GM20431 (cell line): ENCODE data around the gene STMP1.
"Not testable (repeated sequence)": the region's sequence is repeated elsewhere in the genome, so short reads cannot be mapped to it uniquely, and the experiment has no call there.

Source experiments
- in situ Hi-C: fragments of 300-500 bp; cut with MseI, MboI; formaldehyde crosslinking; loops from one replicate; pipeline ENCODE4 v1.15.0; 2020; ENCODE audit warnings: low sequenced_read_pairs; ENCODE audit not compliant: unreplicated experiment

STMP1 gene

GRCh38 chr7:135687466-135687865 is 25.2 kb downstream of the STMP1 start:
- in situ Hi-C loops: no loop called here

GRCh38 chr7:135690566-135690965 is 28.3 kb downstream of the STMP1 start:
- in situ Hi-C loops: no loop called here

GRCh38 chr7:135692055-135692454 is 29.7 kb downstream of the STMP1 start:
- in situ Hi-C loops: no loop called here

DNA sequence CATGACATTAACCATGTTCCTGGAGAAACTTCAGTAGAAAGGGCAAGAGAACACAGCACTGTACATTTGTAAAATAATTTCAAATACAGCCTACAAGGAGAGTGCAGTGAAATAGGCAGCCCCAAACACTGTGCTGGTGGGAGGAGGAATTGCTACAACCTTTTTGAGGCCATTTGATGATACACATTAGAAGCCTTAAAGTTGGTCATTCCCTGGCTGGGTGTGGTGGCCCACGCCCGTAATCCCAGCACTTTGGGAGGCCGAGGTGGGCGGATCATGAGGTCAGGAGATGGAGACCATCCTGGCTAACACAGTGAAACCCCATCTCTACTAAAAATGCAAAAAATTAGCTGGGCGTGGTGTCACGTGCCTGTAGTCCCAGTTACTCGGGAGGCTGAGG is 30.3 kb downstream of the STMP1 start:
- in situ Hi-C loops: not testable (repeated sequence)

GRCh38 chr7:135693558-135693957 is 31.2 kb downstream of the STMP1 start:
- in situ Hi-C loops: no loop called here

DNA sequence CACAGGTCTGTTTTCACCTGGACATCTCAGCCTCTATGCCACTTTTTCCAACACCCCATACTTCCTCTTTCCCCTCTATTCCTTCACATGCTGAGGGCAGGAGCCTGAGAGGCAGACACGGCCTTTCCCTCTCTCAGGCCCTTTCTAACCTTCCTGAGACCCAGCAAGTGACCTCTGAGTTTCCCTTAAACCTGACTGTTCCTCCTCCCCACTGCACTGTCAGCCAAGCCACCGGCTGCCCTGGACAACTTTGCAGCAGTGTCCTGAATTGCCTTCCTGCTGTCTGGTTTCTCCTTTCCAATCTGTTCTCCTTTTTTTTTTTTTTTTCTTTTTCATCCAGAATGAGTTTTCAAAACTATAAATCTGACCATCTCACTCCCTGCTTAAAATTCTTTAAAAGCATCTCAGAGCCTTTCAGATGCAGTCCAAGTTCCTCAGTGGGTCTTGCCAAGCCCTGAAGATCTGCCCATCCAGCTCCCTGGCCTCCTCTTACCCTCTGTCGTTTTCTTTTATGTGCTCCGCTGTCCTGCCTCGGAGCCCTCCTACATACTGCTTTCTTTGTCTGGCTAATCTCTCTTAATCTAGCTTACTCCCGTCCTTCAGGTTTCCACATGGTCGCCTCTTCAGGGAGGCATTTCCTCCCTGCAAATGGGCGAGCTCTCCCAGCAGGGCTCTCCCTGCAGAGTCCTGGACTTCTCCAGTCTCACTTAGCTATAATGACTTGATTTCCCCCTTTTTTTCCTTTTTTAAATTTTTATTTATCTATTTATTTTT is 35.1 kb downstream of the STMP1 start:
- in situ Hi-C loops: no loop called here

- in situ Hi-C loops: no loop called here
These were observed 41.8 kb downstream of the STMP1 start for GRCh38 chr7:135704074-135704473.

GRCh38 chr7:135704698-135705097 is 42.4 kb downstream of the STMP1 start:
- in situ Hi-C loops: no loop called here

DNA sequence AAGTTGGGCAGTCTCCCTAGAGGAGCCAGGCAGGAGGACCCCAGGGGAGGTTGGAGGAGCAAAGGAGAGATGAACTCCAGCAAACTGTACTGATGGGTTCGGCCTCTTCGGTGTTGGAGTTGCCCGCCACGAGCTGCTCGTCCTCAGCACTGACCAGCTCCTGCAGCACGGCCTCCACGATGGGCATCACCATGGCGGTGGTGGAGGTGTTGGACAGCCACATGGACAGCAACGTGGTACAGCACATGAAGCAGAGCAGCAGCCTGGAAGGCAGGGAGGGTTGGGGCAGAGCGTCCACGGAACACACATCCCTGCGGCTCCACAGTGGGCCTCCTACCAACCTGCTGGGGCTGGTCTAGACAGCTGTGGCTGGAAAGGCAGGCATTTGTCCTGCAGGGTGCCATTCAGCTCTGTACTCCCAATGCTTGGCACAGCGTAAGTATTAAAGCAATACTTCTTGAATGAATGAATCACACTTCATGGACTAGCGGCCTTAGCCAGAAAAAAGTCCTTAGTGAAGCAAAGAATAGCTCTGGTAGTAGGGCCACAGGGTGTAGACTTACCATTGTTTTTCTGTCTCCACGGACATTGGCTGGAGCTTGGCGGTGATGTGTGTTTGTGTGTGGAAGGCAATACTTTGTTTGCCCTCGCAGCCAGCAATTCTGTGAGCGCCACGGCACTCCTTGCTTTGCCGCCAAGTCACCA is 43.9 kb downstream of the STMP1 start:
- in situ Hi-C loops: no loop called here

DNA sequence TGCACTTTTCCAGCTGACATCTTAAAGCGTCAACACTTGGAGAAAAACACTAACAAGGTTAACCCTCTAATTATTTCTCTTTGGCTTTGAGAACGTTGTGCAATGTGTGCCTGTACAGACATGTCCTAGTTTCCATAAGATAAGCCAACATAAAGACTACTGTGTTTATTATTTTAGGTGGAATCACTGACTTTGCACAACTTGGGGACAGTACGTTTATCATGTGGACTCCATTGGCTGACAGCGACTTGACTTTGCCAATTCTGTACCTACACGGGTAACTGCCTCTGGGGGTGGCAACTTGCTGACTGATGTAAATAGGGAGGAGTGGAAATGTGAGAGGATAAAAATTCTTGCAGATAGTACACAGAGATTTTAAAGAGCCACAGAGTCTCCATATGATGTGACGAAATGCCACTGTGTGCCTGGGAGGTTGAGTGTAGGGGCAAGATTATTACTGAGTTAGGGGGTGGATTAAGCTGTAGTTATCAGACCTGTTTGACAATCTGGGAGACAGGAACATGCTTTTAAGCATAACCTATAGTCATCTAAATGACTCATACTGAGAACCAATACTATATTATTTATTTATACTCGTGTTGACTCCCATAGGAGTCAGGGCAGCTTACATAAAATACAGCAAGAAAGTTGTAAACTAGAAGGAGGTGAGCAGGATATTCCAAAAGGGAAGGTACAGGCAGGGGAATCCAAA is 44.7 kb downstream of the STMP1 start:
- in situ Hi-C loops: no loop called here

- in situ Hi-C loops: no loop called here
These were observed 45.3 kb downstream of the STMP1 start for GRCh38 chr7:135707570-135707966.

DNA sequence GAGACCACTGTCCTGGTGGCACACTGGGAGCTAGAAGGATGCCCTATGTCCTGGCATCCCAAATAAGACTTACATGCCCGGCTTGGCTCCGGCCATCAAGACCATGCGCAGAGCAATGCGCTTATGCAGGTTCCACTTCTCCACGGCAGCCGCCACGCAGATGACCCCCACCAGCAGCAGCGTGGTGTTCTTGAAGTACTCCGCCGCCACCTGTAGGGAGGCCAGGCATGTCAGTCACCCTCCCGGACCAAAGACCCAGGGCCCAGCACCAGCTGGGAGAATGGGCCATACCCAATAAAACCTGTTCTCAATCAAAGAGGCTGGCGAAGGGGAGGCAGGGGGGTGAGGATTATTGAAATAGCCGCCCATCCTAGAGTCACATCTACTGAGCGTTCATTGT is 45.7 kb downstream of the STMP1 start:
- in situ Hi-C loops: no loop called here

- in situ Hi-C loops: no loop called here
These were observed 47.2 kb downstream of the STMP1 start for GRCh38 chr7:135709508-135709907.

DNA sequence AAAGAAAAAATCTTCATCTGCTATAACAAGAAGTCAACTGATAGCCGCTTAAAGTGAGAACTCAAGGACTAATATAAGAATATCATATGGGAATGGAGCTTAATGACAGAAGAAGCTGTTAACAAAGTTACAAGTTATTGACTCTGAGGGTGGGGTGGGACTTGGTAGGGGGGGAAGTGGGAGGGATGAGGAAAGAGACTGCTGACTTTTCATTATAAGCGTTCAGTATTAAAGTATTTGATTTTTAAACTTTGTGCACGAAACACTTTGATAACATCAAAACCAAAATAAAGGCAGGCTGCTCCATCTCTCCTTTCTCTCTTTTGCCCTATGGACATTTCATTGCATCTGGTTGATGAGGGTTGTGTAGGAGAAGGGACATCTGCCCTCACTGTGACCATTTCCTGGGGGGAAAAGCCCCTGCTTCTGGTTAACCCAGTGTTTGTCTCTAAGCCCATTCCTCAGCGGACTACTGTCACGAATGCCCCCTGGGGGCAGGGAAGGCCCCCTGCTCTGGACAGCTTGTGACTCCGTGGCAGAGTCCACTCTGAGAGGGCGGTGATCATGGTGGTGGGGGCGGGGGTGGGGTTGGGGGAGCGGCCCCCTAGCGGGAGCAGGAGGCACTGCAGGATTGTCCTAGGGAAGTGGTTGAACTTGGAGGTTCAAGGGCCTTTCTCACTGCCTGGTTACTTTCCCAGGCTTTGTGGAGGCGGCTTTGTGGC is 48.3 kb downstream of the STMP1 start:
- in situ Hi-C loops: no loop called here

DNA sequence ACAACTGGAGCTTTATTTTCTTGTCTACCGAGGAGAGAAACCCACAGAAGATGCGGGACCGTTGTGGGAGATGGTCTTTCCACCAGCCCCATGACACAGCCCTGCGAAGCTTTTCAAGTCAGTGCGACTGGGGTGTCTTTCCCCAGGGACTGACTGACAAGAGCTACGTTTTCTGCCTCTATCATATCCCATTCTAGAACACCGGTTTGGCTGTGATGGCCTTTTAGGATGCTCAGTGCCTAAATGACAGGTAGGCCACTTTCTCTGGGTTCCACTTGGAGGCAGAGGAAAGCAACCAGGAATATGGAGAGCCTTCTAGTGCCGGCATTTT is 48.8 kb downstream of the STMP1 start:
- in situ Hi-C loops: no loop called here

- in situ Hi-C loops: no loop called here
These were observed 50.0 kb downstream of the STMP1 start for GRCh38 chr7:135712182-135712782.

DNA sequence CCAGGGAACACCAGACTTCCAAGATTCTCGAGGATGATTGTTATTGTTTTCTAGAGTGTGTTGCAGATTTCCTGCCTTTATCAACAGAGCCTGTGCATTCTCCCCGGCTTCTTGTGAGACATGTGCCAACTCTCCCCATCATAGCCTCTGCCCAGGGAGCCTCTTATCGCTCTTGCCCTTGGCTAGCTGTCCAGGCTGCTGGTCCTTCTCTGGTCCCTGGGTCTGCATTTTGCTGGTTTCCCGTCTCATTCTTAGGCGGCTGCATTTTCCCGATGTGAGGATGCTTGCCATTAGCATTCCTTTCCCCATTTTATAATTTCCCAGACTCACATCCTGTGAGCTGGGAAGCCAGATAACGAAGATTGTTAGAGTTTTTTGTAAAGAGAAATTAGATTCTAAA is 50.5 kb downstream of the STMP1 start:
- in situ Hi-C loops: no loop called here

DNA sequence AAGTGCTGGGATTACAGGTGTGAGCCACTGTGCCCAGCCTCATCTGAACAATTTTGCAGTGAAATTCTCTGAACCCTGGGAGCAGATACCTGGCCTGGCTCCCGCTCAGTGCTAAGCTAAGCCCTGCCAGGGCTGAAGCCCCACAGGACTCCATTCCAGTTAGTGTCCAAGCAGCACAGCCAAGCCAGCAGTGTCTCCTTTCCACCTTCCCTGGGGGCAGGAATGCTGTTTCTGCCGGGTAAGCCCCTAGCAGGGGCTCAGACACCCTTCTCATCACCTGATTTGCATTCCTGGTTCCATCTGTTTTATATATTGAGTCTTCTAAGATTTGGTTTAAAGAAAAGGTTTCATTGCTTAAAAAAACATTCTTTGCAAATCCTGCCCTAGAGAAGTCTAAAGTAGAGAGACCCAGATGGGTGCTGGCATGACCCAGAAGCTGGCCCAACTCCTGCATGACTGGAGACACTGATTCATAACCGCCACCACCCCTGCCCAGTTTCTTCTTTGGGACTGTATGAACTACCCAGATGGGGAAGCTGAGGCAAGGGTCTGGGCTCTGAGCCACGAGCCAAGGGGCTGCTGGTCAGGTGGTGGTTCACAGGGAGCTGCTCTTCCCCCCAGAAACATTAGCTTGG is 51.6 kb downstream of the STMP1 start:
- in situ Hi-C loops: no loop called here

GRCh38 chr7:135714534-135715009 is 52.3 kb downstream of the STMP1 start:
- in situ Hi-C loops: no loop called here
